GM21717 (cell line): ENCODE results near the gene FBXL20.

Experiments used
- ATAC-seq: cut with Tn5 transposase; IDR thresholded peaks from one replicate; pipeline ENCODE4 v1.9.1; 2021; ENCODE audit warnings: mild to moderate bottlenecking, moderate library complexity; ENCODE audit not compliant: unreplicated experiment

FBXL20 gene

DNA sequence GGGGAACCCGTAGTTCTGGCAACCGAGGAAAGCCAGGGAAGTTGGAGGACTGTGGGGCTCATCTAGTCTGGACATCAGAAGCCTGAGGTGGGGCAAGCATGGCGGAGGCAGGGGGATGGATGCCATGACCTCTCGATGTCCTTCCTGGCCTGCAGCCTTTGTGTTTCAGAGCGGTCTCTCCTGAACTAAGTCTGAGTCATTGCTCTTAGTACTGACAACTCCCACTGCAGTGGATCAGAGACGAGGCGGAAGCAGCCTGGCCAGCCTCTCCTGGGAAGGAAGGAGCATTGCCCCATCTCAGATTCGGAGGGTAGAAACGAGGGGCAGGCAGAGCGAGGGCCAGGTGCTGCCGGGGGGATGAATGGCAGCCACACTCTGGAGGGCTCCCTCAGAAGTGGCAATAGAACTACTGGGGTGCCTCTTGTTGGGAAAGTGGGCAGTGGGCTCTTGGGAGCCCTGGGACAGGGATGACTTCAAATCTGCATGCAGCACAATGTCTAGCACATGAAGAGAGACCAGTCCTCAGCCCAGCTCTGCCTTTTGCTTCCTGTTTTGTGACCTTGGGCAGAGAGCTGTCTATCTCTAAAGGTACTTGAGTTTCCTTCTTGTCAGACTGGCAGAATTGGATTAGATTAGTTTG is 172.0 kb downstream of the FBXL20 start:
- ATAC-seq, result no peak

DNA sequence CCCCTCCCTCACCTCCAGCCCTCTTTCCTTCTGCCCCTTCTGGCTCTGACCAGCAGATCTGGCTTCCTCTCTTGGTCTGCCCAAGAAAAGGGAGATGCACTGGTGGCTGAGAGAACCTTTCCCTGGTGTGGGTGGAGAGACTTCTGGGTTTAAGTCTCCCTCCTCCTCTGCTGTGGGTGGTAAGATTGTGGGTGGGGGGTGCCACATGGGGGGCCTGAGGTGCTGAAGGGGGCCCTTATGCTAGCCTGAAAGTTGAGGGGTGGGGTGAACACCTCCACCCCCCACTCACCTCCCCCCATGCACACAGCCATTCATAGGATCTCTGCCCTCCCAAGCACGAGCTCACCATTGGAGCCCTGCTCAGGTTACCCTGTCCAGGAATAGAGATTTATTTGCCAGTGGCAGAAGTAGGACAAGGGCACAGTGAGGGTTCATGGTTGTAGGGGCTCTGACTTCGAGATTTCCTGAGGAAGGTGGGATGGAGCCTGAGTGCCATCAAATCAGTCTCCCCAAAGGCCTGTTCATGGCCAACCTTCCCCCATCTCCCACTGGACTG is 174.0 kb downstream of the FBXL20 start:
- no peak for ATAC-seq

DNA sequence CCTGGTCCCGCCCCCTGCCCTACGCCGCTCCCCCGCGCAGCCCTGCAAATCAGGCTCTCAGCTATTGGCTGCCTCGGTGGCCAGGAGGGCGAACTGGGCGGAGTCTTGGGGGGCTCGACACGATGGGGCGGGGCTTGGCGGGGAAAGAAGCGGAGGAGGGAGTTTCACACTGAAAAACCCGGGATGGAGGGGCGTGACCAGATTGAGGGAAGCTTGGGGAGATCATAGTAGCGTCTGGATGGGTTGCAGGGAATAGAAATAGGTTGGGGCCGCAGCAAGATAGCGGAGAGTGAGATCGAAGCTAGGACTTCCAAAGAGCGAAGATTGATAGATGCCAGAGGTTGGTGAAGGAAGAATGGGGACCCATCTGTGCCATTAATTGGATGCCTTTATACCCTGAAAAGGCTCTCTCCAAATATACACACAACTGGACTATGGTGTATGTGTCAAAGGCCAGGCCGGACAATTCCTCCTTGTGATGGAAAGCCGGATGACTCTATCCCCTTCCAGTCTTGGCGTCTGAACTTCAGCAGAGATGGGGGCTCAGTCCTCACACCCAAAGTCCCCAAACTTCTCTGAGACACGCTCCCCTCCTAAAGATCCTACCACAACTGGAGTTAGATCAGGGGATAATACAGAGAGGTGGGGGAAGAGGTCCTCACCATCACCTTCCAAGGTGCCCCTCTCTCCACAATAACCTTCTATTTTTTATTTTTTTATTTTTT is 175.3 kb downstream of the FBXL20 start:
- ATAC-seq, result no peak

DNA sequence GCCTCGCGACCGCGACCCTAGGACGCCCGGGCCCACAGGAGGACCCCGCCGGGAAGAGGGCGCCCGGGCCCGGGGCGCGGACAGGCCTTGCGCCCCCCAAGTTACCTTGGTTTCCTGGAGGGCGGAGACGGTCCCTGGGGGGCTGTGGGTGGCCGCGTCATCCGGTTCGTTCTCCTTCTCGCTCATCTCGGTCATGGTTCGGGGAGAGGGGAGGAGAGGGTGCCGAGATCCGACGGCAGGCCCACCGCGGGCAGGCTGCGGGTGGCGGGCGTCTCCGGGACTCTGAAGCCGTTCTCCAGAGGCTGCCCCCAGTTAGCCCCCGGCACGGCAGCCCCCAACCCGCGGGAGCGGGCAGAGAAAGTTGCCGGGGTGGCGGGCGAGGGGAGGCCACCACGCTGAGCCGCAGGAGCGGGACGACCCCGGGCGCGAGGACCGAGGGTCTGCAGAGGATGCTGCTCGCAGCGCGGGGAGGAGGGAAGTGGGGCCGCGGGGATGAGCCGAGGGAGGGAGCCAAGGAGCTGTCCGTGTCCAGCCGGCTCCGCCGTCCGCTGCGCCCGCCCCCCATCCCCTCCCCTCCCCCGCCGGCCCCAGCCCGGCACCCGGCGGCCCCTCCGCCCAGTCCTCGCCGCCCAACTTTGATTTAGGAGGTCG is 176.0 kb downstream of the FBXL20 start, which contains the start of gene STAC2:
Gene STAC2 (minus strand): TSS at position 638 of the 651 bp plus-strand sequence. CDS start 443 bp downstream, at position 195.
- ATAC-seq, result no peak

DNA sequence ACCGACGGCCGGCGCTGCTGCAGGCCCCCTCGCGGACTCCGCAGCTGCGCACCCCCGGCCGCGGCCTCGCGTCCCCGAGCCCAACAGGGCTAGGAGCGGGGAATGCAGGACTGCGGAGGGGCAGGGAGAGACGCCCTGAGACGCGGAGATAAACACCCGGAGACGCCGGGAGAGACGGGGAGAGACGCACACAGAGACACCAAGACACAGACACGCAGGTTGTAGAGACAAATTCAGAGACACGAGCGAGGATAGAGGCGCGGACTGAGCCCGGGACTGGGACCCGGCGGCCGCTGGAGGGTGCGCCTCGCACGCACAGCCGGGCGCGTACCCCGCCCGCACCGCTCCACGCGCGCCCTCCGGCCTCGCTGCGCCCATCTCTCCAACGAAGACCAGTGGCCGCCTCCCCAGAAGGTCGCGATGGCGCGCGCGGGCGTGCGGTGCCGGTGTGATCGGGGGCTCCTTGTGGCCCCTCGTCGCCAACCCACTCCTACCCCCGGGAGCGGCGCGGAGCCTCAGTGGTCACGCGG is 176.6 kb downstream of the FBXL20 start:
- ATAC-seq, result no peak

DNA sequence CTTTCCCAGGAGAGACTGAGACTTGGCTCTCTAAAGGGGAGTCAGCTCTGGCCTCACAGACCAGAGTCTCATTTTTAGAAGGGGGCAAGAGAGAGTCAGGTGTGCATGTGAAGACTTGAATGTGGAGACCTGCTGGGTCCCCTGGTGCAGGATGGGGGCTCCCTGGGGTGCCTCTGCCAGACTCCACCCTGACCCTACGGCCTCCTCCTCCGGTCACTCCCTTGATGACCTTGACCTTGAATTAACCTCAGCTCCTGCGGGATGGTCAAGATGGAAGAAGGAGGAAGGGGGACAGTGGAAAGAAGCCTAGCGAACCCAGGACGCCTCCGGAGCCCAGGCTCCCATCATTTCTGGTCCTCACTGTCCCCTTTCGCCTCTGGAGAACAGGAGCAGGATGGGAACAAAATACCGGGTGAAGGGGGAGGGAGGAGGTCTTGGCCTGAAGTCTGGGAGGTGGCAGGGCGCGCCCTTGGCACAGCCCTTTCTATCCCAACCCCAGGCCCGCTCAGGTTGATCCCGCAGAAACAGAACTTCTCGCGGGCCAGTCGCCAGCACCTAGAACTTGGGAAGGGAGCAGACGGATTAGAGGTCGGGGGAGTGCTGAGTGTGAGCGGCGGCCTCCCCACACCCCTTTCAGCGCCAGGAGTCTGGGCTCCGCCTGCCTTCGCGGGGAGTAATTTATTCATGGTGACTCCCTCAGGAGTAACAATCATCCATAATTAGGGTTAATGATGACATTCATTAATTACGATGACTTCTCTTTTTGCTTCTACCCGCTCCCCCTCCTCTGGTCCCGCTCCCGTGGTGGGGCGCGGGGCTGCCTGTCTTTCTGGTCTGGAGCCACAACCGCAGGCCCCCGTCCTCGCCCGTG is 177.3 kb downstream of the FBXL20 start:
- ATAC-seq, result no peak

DNA sequence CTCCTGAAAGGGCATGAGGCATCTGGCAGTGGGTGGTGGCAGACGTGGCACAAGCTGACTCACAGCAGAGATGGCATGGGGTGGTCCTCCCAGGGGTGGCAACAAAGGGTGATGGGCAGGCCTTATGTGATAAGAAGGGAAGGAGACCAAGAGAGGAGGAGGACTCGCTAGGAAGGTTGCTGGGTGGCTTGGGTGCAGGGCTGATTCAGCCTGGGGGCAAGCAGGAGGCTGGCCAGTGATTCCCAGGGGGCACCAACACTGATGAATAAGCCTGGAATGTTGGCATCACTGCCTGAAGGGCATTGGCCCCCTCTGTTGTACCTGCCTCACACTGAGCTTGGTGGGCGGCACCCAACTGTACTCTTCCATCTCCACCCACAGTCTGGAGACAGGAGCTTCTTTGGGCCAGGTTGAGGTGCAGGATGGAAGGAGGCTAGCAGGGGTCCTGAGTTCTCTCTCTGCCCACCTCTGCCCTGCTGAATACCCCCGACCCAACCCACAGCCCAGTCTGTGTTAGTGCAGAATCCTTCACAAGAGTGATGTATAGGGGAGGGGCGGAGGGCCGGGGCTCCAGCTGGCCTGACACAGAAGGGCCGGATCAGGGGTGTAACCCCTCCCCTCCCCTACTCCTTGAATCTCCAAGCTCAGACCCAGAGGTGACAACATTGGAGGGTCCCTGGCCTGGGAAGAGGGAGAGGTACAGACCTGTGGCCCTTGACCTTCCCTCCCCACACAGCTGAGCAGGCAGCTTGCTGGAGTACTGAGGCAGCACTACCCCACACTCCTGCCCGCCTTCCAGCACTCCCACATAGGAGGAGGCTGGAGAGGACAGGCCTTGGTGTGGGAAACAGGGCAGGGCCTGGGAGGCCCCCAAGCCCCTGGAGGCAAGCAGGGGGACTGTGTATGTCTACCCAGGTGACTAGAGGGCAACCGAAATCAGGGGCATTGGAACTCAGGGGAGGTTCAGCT is 178.3 kb downstream of the FBXL20 start:
- ATAC-seq, result no peak

DNA sequence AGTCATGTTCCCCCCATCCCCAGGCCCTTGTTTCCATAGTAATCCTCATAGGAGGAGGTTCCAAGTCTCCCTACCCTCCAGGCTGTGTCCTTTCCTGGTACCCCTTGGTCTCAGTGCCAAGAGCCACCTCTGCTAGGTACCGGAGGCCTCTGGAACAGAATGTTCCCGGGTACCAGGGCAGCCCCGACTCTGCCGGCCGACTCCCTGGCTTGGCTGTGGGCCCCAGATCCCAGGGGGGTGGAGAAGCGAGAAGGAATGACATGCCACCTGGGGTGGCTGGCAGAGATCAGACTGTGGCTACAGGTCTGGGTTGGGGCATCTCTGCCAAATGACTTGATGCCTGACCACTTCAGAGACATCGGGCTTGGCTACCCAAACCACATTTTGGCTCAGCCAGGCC is 179.3 kb downstream of the FBXL20 start:
- no peak for ATAC-seq

DNA sequence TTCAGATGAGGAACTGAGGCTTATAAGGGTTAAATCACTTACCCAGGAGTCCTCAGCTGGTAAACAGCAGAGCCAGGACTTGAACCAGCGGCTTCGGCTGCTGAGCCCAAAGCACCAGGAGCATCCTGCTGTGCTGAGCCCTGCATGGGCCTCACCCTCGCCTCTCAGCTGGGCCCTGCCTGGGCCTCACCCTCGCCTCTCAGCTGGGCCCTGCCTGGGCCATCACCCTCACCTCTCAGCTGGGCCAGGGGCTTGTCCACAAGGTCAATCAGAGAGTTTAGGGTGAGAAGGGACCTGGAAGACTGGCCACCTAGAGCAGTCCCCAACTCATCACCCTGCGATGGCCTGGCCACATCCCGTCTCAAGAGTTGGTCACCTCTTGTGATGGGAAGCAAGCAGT is 179.9 kb downstream of the FBXL20 start:
- ATAC-seq, result no peak

DNA sequence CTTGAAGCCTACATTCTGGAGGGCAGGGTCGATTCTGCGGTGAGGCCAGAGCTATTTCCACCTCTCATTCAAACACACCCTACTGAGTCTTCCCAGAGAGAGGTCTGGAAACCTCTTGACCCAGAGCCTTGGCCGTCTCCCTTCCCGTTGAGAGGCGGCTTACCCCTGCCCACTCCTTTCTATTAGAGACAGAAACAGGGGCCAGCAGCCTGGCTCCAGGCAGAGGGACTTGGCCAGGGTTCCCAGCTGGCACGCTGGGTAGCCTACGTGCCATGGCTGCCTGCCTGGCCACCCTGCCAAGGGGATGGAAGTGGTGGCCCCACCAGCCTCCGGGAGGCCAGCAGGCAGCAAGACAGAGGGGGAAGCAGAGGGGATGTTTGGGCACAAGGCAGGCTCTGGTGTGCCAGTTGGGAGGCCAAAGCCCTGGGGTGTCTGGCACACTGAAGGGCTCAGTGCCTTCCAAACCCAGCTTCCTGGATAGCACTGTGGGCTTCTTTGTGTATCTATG is 181.7 kb downstream of the FBXL20 start:
- no peak for ATAC-seq

DNA sequence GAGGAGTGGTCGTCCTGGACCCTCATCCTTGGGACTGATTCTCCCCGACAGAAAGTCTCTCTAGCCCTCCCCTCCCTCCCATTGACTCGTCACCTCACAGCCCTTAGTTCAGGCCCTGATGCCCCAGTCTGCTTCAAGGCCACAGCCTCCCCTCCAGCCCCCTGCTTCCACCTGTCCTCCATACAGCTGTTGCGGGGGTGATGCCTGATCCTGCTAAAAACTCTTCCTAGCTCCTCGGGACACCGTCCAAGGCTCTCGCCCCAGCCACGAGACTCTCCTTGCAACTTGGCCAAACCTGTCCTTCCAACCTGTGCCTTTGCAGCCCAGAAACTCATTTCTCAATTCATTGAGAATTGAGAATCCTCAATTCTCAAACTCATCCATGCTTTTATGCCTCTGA is 182.5 kb downstream of the FBXL20 start:
- no peak for ATAC-seq

DNA sequence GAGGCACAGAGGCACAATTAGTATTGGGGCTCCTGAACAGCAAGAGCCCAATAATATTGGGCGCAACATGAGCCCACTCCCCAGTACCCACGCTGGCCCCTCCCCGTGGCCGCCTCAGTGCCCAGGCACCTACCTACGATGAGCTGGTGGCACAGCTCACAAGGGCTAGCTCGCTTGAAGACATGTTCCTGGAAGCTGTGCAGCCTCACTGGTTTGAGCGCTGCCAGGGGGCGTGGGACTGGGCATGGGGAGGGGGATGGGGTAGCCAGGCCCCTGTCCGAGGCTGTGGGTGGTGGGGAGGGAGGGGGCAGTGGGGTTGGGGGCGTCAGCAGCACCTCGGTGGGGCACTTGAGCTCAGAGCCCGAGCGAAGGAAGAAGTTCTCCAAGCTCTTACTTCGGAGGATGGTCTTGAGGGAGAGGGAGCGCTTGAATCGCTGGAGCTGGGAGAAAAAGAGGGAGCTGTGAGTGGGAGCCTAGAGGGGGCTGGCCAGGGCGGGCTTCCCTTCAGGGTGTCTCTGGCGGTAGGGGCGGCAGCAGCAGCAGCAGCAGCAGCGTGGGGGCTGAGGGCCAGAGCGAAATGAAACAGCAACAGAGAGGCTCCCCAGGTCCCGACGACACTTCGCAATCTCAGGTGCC is 183.6 kb downstream of the FBXL20 start:
- ATAC-seq, result no peak

DNA sequence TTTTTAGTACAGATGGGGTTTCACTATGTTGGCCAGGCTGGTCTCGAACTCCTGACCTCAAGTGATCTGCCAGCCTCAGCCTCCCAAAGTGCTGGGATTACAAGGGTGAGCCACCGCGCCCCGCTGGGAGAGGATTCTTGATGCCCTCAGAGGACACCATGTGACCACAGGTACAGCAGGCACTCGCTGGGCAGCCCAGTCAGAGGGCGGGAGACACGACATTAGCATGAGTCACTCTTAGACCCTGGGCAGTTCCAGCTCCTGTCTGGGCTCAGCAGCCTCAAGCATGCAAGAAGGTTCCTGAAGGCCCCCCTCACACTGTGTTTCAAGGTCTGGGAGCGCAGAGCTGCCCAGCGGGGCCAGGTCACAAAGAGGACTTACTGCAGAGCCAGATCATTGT is 187.6 kb downstream of the FBXL20 start:
- no peak for ATAC-seq

DNA sequence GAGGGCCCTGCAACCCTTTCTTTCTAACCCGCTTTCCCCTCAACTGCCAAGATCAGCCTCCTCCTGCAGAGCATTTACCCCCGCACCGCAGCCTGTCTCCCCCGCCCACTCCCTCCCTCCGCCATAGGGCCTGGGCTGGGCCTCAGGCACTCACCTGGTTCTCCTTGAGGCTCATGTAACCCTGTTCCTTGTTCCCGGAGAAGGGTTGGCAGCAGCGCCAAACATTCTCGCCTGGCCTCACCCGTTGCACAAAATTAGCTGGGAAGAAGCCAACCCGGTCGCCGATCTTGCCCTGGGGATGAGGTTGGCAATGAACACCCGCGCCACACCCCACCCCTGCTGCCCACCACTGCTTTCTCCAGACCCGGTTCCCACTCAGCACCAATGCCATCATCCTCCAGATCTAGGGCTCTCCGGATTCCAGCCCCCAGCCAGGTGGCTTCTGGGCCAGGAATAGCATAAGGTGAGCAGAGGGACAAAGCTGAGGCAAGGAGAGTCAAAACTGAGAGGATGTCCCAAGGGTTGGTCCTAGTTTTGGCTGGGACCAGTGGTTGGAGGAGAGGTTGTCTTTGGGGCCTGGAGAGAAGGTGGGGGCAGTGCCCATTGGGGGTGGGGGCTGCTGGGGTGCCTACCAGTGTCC is 188.5 kb downstream of the FBXL20 start:
- no peak for ATAC-seq

DNA sequence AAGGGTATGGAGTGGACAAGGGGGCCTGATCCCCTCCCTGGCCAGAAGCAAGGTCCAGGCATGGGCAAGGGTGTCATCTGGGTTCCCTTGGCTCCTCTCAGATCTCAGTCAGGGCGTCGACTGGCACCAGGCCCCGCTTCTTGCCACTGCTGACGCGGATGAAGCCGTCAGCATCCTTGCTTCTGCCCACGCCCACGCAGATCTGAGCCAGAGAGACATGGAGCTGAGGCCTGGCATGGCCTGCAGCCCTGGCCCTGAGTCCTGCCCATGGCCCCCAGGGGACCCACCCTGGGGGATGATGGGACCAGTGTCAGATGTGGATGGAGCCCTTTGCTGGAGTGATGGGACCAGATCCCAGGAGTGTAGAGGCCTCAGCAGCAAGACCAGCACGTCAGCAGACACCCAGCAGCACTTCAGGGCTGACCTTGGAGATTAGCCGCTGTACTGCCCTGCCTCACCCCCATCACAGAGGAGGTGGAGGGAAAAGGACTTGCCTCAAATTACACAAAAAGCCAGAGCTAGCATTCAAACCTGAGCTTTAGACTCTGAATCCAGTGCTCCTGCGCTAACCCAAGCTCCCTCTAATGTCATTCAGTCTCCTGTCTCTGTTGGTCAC is 189.1 kb downstream of the FBXL20 start:
- ATAC-seq, result no peak

DNA sequence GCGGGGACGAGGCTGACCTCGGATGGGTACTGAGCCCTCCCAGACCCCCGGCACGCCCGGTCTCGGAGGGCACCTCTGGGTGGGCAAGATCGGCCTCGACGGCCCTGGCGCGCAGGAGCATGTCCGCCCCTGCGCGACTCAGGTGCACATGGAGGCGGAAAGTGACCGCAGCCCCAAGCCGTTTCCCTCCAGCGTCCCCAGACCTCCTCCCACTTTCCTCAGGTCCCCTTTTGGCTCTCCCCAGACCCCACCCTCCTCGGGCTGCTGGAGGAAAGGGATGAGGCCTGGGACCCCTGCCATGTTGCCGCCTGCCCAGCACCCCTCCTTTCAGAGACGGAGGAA is 191.4 kb downstream of the FBXL20 start:
- no peak for ATAC-seq

DNA sequence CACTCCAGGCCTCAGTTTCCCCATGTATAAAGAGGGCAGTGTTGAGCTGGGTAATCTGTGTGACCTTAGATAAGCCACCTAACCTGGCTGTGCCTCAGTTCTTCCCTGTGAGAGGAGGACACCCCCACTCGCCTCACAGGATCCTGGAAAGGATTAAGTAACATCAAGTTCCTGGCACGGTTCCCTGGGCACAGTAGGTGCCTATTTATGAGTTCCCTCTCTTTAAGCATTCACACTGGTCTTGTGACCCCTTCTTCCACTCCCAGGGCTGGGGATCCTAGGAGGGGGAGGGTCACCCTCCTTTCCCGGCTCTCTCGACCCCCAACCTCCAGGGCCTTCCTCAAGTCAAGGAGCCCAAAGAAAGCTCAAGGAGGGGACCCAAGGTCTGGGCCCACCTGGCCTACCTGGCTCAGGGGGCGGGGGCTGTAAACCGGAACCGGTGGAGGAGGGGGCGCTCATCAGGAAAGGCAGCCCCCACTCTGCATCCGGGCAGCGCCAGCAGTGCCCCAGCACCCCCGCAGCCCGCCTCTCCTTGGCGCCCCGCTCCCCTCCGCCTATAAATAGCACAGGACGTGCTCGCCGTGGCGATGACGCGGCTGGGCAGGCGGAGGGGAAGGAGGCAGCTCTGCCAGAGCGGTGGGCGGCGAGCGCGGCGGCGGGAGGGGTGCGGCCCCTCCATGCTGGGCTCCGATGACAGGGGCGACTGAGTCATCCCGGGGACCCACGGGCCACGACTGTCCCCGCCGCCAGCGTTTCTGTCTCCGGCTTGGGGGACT is 191.9 kb downstream of the FBXL20 start:
- no peak for ATAC-seq
